Measurements from ENCODE around the gene B3GAT1. TPM values are rescaled to one million over a fixed set of nuclear protein-coding genes. Genes with fewer than 3 reads are reported as not detected.

Gene B3GAT1
- total RNA-seq, 4 donors from 2014 or later = 0.22 to 0.33 TPM; not detected in 2

DNA sequence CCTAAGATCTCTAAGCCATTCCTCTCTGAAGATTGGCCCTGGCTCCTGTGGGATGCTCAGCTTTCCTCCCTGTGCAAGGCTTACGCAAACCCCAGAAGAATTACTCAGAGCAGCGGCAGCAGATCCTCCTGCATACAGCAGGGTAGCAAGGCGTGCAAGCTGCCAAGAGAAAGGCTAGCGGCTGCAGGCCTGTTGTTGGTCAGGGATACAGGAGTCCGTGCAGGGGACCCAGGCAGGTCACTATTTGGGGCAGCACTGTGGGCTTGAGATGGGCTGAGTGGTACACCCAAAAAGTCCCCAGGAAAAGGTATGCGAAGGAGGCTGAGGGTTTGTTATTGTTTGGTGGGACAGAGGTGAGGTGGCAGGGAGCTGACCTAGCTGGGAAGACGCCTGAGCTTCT is 78.7 kb downstream of the B3GAT1 start:
- TF ChIP-seq, protein P1, sequence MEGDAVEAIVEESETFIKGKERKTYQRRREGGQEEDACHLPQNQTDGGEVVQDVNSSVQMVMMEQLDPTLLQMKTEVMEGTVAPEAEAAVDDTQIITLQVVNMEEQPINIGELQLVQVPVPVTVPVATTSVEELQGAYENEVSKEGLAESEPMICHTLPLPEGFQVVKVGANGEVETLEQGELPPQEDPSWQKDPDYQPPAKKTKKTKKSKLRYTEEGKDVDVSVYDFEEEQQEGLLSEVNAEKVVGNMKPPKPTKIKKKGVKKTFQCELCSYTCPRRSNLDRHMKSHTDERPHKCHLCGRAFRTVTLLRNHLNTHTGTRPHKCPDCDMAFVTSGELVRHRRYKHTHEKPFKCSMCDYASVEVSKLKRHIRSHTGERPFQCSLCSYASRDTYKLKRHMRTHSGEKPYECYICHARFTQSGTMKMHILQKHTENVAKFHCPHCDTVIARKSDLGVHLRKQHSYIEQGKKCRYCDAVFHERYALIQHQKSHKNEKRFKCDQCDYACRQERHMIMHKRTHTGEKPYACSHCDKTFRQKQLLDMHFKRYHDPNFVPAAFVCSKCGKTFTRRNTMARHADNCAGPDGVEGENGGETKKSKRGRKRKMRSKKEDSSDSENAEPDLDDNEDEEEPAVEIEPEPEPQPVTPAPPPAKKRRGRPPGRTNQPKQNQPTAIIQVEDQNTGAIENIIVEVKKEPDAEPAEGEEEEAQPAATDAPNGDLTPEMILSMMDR (IDR thresholded peaks at IDR 0.05; ENCODE audit: low read depth) = no peak

DNA sequence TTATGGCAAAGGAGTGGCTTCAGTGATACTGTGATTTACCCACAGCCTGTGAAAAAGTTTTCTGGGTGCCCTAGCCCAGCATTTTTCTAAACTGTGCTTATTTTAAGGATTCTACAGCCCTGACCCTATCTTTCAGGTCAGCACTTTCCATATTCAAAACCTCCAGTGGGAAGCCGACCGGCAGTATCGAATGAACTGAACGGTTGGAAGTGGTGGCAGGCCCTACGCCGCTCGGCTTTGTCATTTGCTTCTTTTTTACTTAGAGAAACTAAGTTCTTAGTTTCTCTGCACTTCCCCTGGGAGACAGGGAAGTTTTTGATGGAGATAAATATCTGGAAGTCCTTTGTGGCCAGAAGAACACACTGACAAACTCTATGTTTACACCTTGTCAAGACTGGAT is 79.3 kb downstream of the B3GAT1 start:
- TF ChIP-seq, protein P1 (IDR thresholded peaks at IDR 0.05; ENCODE audit: low read depth) = no peak

DNA sequence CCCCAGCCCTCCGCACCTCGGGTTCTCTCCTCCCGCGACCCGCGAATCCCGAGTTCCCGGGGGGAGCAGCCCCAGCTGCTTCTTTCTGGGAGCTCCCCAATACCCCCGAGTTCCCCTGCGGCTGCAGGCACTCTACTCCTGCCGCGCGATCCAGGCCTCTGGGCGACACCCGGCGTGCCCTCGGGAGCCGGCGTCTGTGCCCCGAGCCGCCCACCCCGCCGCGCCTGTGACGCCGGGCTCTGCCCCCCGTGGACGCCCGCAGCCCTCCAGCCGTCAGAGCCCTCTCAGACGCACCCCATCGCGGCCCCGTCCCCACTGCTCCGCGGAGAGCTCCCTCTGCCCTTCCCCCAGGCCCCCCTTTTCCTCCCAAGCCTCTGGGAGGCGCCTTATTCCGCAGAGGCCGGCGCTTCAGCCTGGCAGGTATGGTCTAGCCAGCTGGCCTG is 79.8 kb downstream of the B3GAT1 start:
- TF ChIP-seq, protein P1 (IDR thresholded peaks at IDR 0.05; ENCODE audit: low read depth) = no peak

DNA sequence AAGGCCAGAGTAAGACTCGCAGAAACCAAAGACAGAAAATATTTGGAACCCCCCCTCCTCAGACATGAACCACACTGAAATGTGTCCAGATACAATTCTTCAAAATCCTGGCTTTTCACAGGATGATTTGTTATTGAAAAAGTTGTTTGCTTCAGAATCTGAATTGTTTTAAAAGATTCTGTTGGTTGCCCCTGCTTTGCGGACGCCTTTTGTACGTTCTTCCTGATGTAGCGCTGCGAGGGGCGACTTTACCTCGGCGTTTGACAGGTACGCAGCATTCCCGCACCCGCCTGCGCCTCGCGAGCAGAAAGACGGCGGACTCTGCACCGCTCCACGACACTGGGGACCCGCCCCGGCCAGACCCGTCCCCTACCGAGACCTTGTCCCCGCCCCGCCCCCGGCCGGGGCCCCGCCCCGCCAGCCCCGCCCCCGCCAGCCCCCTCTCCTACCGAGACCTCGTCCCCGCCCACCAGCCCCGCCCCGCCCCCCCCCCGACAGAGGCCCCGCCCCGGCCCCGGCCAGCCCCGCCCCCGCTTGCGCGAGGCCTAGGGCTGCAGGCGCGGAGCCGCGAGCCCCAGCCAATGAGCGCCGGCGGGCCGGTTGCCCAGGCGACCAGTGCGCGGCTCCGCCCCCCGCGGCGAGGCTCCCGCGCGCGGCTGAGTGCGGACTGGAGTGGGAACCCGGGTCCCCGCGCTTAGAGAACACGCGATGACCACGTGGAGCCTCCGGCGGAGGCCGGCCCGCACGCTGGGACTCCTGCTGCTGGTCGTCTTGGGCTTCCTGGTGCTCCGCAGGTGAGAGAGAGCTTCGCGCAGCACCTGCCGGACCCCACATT is 80.5 kb downstream of the B3GAT1 start, which contains the start of gene GLB1L2:
GLB1L2 (plus strand) TSS at position 635 of the 835 bp plus-strand sequence; CDS start at position 709, 74 bp downstream.
- TF ChIP-seq, protein P1 (IDR thresholded peaks at IDR 0.05; ENCODE audit: low read depth) = no peak

DNA sequence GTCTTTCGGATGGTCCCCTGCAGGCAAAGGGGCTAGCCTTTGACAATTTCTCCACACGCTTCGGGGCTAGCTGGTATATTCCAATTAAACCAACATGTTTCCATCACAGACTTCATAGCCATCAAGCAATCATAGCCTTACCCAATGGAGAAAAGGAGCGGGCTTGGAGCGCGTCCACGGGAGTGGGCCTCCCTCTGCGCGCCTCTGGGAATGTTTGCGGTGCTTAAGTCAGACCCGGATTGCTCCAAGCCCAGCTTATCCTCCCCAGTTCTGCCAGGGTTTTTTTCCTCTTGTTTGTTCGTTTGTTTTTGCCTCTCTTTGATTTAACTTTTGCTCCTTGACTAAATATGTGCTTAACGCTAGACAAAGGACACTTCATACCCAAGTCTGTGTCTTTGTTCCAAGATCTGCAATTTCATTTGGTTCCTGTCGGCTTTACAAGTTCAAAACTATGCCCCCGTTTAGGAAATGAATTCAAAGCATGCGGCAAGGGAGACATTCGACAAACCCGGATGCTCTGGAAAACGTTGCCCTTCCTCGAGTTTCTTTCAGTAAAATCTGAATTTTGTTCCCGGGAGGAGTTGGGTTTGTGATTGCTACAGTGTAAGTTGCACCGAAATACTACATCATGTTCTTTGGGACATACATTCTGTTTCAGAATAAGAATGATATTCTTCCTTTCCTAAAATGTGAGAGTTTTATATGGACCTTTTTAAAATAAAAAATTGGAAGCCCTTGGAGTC is 81.3 kb downstream of the B3GAT1 start:
- TF ChIP-seq, protein P1 (IDR thresholded peaks at IDR 0.05; ENCODE audit: low read depth) = no peak

Other genes starting within 250 kb of the B3GAT1 start
- gene NCAPD3, start 188.3 kb downstream of the B3GAT1 start, total RNA-seq = 10 to 100 TPM; 10.5 to 18.7 (median 13.8) TPM
- gene VPS26B, start 187.6 kb downstream of the B3GAT1 start, total RNA-seq = 10 to 100 TPM; 33.3 to 52.4 (median 39.4) TPM
- gene THYN1, start 158.9 kb downstream of the B3GAT1 start, total RNA-seq = 100 to 1,000 TPM in 1 of 4 donors, 10 to 100 TPM in 3; 48.9 to 124 (median 56.4) TPM
- gene ACAD8, start 158.7 kb downstream of the B3GAT1 start, total RNA-seq = 10 to 100 TPM; 18.3 to 41.3 (median 29.8) TPM
- gene GLB1L3, start 135.9 kb downstream of the B3GAT1 start, total RNA-seq = not detected
- 1 to 10 TPM in 1 of 4 donors, under 1 TPM in 3; 0.49 to 2.4 (median 0.80) TPM for gene GLB1L2, start 80.3 kb downstream of the B3GAT1 start, total RNA-seq